ENCODE results near the gene PROSER3. TPM values are rescaled to one million over a fixed set of nuclear protein-coding genes. Genes with fewer than 3 reads are reported as not detected.

Gene PROSER3
- total and polyA plus RNA-seq, 12 donors = 4.4 to 27.3 (median 11.0) TPM

DNA sequence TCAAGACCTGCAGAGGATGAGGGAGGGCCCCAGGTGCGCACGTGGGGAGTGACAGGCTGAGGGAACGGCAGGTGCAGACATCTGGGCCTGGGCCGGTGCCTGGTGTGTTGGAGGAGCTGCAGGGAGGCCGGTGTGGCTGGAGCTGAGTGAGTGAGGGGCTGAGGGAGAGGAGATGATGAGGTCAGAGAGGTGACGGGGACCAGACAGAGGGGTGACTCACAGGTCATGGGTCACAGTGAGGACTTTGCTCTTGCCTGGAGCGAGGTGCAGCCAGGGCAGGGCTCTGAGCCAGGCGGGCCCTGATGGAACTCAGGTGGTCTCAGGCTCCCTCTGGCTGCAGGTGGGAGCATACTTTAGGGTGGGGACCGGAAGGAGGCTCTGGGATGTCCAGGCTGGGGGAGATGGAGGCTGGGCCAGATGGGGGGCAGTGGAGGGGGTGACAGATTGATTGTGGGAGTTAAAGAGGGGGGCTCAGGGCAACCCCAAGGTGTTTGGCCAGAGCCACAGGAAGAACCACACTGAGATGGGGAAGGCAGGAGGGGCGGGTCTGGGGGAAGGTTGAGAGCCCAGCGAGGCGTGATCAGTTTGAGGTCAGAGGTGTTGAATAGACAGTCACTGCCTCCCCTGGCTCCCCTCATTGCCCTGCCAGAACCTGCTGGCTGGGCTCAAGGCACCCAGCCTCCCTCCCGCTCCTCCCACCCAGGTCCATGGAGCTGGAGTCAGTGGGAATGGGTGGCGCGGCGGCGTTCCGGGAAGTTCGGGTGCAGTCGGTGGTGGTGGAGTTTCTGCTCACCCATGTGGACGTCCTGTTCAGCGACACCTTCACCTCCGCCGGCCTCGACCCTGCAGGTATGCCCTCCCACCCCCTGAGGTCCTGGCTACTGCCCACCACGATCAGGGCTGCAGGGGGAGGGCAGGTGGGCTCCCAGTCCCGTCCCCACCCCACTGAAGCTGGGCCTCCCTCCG lies 25.8 kb downstream of the PROSER3 start:
- 86 to 92% (median 89%) methylated on average over 17 to 28 of the region's 28 CpGs for WGBS, 4 donors
- no peak for DNase-seq
- Histone ChIP-seq H3K9me3 (replicated peaks in 1 of 3) (no peaks in the 10 kb centered on the region), H3K4me3 (no peak overlapping the region), H3K27ac (no peak overlapping the region), H3K4me1 (replicated peaks in 1 of 2) (no peaks in the 10 kb centered on the region), H3K27me3 (no peaks in the 10 kb centered on the region), H3K36me3 (replicated peaks in 1 of 2) (peaks cover 0 to 6% of the 10 kb centered on the region in 2 donors)
- TF ChIP-seq POLR2A (IDR thresholded peaks at IDR 0.05) (no peak), CTCF (IDR thresholded peaks at IDR 0.05) (no peak)
- intact Hi-C loops (cut with DNase I) = no loop called here

GRCh38 chr19:35784503-35785338 lies 26.7 kb downstream of the PROSER3 start:
- DNase-seq = no peak
- Histone ChIP-seq H3K4me3 (no peak overlapping the region), H3K36me3 (replicated peaks in 1 of 2) (peaks cover 0 to 6% of the 10 kb centered on the region in 2 donors), H3K4me1 (replicated peaks in 1 of 2) (no peaks in the 10 kb centered on the region), H3K27me3 (no peaks in the 10 kb centered on the region), H3K9me3 (replicated peaks in 1 of 3) (no peaks in the 10 kb centered on the region), H3K27ac (no peak overlapping the region)
- TF ChIP-seq POLR2A (IDR thresholded peaks at IDR 0.05) = no peak
- intact Hi-C loops (cut with DNase I) = no loop called here
- WGBS, 4 donors = 88 to 89% (median 88%) methylated on average over 13 to 45 of the region's 45 CpGs

GRCh38 chr19:35785339-35785627 lies 27.3 kb downstream of the PROSER3 start:
- H3K4me1 ChIP-seq (replicated peaks in 1 of 2) = no peaks in the 10 kb centered on the region
- no peaks in the 10 kb centered on the region for H3K27me3 ChIP-seq
- H3K4me3 ChIP-seq = no peak overlapping the region
- intact Hi-C loops (cut with DNase I) = no loop called here
- WGBS, 4 donors = 90 to 95% (median 93%) methylated on average over 7 to 10 of the region's 10 CpGs
- peaks cover 0 to 2% of the 10 kb centered on the region in 2 donors for H3K36me3 ChIP-seq (replicated peaks in 1 of 2)
- no peak for DNase-seq
- no peaks in the 10 kb centered on the region for H3K9me3 ChIP-seq (replicated peaks in 1 of 3)
- no peak for TF ChIP-seq CTCF (IDR thresholded peaks at IDR 0.05)
- TF ChIP-seq POLR2A (IDR thresholded peaks at IDR 0.05) = no peak
- no peak overlapping the region for H3K27ac ChIP-seq

DNA sequence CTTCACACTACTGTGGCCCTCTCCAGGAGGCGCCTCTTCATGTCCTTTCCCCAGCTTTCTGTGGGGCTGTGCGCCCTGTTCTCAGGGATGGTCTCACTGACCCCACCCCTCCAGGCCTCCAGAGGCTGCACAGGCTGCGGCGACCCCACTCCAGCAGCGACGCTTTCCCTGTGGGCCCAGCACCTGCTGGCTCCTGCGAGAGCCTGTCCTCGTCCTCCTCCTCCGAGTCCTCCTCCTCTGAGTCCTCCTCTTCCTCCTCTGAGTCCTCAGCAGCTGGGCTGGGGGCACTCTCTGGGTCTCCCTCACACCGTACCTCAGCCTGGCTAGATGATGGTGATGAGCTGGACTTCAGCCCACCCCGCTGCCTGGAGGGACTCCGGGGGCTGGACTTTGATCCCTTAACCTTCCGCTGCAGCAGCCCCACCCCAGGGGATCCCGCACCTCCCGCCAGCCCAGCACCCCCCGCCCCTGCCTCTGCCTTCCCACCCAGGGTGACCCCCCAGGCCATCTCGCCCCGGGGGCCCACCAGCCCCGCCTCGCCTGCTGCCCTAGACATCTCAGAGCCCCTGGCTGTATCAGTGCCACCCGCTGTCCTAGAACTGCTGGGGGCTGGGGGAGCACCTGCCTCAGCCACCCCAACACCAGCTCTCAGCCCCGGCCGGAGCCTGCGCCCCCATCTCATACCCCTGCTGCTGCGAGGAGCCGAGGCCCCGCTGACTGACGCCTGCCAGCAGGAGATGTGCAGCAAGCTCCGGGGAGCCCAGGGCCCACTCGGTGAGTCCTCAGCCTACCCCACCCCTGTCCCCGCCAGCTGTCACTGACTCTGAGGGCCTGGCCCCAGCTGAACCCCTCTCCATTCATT lies 28.6 kb downstream of the PROSER3 start:
- no peak overlapping the region for H3K4me3 ChIP-seq
- H3K9me3 ChIP-seq (replicated peaks in 1 of 3) = no peaks in the 10 kb centered on the region
- no peaks in the 10 kb centered on the region for H3K4me1 ChIP-seq (replicated peaks in 1 of 2)
- intact Hi-C loops (cut with DNase I) = no loop called here
- no peaks in the 10 kb centered on the region for H3K27me3 ChIP-seq
- no peak for TF ChIP-seq CTCF (IDR thresholded peaks at IDR 0.05)
- no peak for TF ChIP-seq POLR2A (IDR thresholded peaks at IDR 0.05)
- whole genome bisulfite sequencing, 4 donors = 93 to 96% (median 94%) methylated on average over 19 to 31 of the region's 31 CpGs
- H3K27ac ChIP-seq = no peak overlapping the region
- DNase-seq = no peak
- no peaks in the 10 kb centered on the region for H3K36me3 ChIP-seq (replicated peaks in 1 of 2)

Data from adrenal gland (tissue), 12 donors.